CD14-positive monocyte (primary cell): ENCODE results near the gene ESPNL. TPM values are rescaled to one million over a fixed set of nuclear protein-coding genes. Genes with fewer than 3 reads are reported as not detected.
A peak's percentile ranks its signal among the peaks of the same experiment; 100 is the strongest.

Experiments
- DNase-seq, 3 donors: peaks; one replicate each; pipeline ENCODE4 v3.0.0-alpha.2; 2011 to 2022
- H2AFZ ChIP-seq: 2 replicates; pipeline ENCODE4 v1.6.0; 2012; ENCODE audit warnings: mild to moderate bottlenecking, low read depth, low read length, inconsistent platforms; ENCODE audit not compliant: insufficient read depth, poor library complexity, severe bottlenecking
- H3K27ac ChIP-seq, 2 donors: 1 replicate in 1 of 2; 2 replicates in 1 of 2; pipeline ENCODE4 v1.5.1; 2012 to 2013; ENCODE audit warnings: low read length in 2 of 2, control low read depth in 1 of 2, inconsistent platforms in 1 of 2, low read depth in 1 of 2, mild to moderate bottlenecking in 1 of 2
- H3K27me3 ChIP-seq, 2 donors: one replicate each; pipeline versions ENCODE4 v1.6.0 to v1.6.1; 2011 to 2013; ENCODE audit warnings: low read length in 2 of 2; ENCODE audit not compliant: control insufficient read depth in 2 of 2, insufficient read depth in 2 of 2
- H3K36me3 ChIP-seq, 2 donors: replicated peaks in 1 of 2; 1 replicate in 1 of 2; 2 replicates in 1 of 2; pipeline versions ENCODE4 v1.5.1 to v1.6.1; 2012 to 2013; ENCODE audit warnings: low read length in 2 of 2, control low read depth in 1 of 2, inconsistent platforms in 1 of 2, mild to moderate bottlenecking in 1 of 2; ENCODE audit not compliant: insufficient read depth in 2 of 2, control insufficient read depth in 1 of 2
- H3K4me1 ChIP-seq, 2 donors: 1 replicate in 1 of 2; 2 replicates in 1 of 2; pipeline versions ENCODE4 v1.5.1 to v1.6.1; 2012 to 2013; ENCODE audit warnings: low read length in 2 of 2, control low read depth in 1 of 2, inconsistent platforms in 1 of 2, mild to moderate bottlenecking in 1 of 2, moderate library complexity in 1 of 2; ENCODE audit not compliant: insufficient read depth in 2 of 2, control insufficient read depth in 1 of 2
- H3K4me2 ChIP-seq: replicated peaks from 2 replicates; pipeline ENCODE3; 2012; ENCODE audit warnings: low read length, moderate library complexity, mild to moderate bottlenecking; ENCODE audit not compliant: poor library complexity, severe bottlenecking; ENCODE audit errors: extremely low read depth
- H3K4me3 ChIP-seq, 3 experiments: fragments of 200-600 bp in 1 of 3; sonication (generic) in 1 of 3; replicated peaks in 1 of 3; 1 replicate in 2 of 3; 2 replicates in 1 of 3; pipeline ENCODE4 v1.5.1; 2011 to 2013; ENCODE audit warnings: low read length in 3 of 3, mild to moderate bottlenecking in 3 of 3, control low read depth in 2 of 3, low read depth in 2 of 3, inconsistent platforms in 1 of 3, moderate library complexity in 1 of 3
- H3K79me2 ChIP-seq: 2 replicates; pipeline ENCODE4 v1.6.0; 2012; ENCODE audit warnings: mild to moderate bottlenecking, control low read depth, inconsistent platforms, low read length, moderate library complexity; ENCODE audit not compliant: insufficient read depth
- H3K9ac ChIP-seq: 2 replicates; pipeline ENCODE4 v1.6.0; 2017; ENCODE audit warnings: low read length, mild to moderate bottlenecking; ENCODE audit not compliant: insufficient read depth, poor library complexity, severe bottlenecking
- H3K9me3 ChIP-seq, 2 donors: replicated peaks in 1 of 2; 1 replicate in 1 of 2; 2 replicates in 1 of 2; pipeline versions ENCODE4 v1.5.1 to v1.6.1; 2012 to 2013; ENCODE audit warnings: low read length in 2 of 2, control low read depth in 1 of 2; ENCODE audit not compliant: control insufficient read depth in 1 of 2, insufficient read depth in 1 of 2
- H4K20me1 ChIP-seq: 2 replicates; pipeline ENCODE4 v1.6.0; 2012; ENCODE audit warnings: mild to moderate bottlenecking, low read length, control low read depth, moderate library complexity; ENCODE audit not compliant: insufficient read depth
- H3K27ac Mint-ChIP-seq, 7 donors: one replicate each; pipeline ENCODE4 v1.8.0; 2020; ENCODE audit warnings: mild to moderate bottlenecking in 7 of 7, mixed read lengths in 7 of 7, moderate library complexity in 6 of 7, inconsistent platforms in 2 of 7
- H3K27me3 Mint-ChIP-seq, 3 donors: one replicate each; pipeline ENCODE4 v1.8.0; 2021 to 2022; ENCODE audit warnings: low read depth in 3 of 3, mild to moderate bottlenecking in 3 of 3, mixed read lengths in 3 of 3, moderate library complexity in 3 of 3, inconsistent platforms in 1 of 3
- H3K36me3 Mint-ChIP-seq, 2 donors: one replicate each; pipeline ENCODE4 v1.8.0; 2020; ENCODE audit warnings: mixed read lengths in 2 of 2, inconsistent platforms in 1 of 2, mild to moderate bottlenecking in 1 of 2
- H3K4me1 Mint-ChIP-seq: one replicate; pipeline ENCODE4 v1.8.0; 2020; ENCODE audit warnings: mild to moderate bottlenecking, mixed read lengths
- H3K4me3 Mint-ChIP-seq, 2 donors: one replicate each; pipeline ENCODE4 v1.8.0; 2020; ENCODE audit warnings: mild to moderate bottlenecking in 2 of 2, mixed read lengths in 2 of 2, moderate library complexity in 1 of 2
- H3K9me3 Mint-ChIP-seq, 7 donors: one replicate each; pipeline ENCODE4 v1.8.0; 2020 to 2022; ENCODE audit warnings: mixed read lengths in 7 of 7, mild to moderate bottlenecking in 6 of 7, moderate library complexity in 6 of 7, inconsistent platforms in 2 of 7
- WGBS: methylation state at CpG from one replicate; pipeline ENCODE4 v1.1.5; 2013; ENCODE audit warnings: missing lambda C conversion rate; ENCODE audit not compliant: insufficient coverage; 5-methylcytosine and 5-hydroxymethylcytosine counted together
- intact Hi-C, 2 donors: fragments of 100-400 bp; cut with micrococcal nuclease; formaldehyde crosslinking; loops; one replicate each; pipeline versions ENCODE4 v1.15.0 to v1.15.1; 2023
- polyA plus RNA-seq, 3 donors: library from polyadenylated mRNA; depleted of rRNA in 1 of 3; unstranded in 2 of 3; stranded (reverse) in 1 of 3; fragments of 300-500 nt in 2 of 3; fragments of >200 nt in 1 of 3; fragmentation: Illumina TruSeq in 2 of 3; gene quantifications; 1 replicate in 2 of 3; 2 replicates in 1 of 3; pipeline ENCODE4 v1.2.3, GENCODE V29; 2012 to 2021
- TF ChIP-seq, protein P1 (sequence below): fragments of 200-600 bp; IDR thresholded peaks from one replicate; pipeline ENCODE4 v1.8.0; 2022; ENCODE audit warnings: antibody characterized with exemption, mild to moderate bottlenecking

ESPNL gene
- polyA plus RNA-seq, 3 donors, result not detected

- Mint-ChIP-seq H3K4me3 (no peak overlapping the region), H3K36me3 (no peaks in the 10 kb centered on the region), H3K27ac (peak overlapping the region in 6 of 7 donors; percentile 59 to 87 (median 76)), H3K27me3 (peaks cover 2 to 5% (median 2%) of the 10 kb centered on the region in 3 donors), H3K4me1 (peaks cover 55% of the 10 kb centered on the region), H3K9me3 (no peaks in the 10 kb centered on the region)
- TF ChIP-seq, protein P1, sequence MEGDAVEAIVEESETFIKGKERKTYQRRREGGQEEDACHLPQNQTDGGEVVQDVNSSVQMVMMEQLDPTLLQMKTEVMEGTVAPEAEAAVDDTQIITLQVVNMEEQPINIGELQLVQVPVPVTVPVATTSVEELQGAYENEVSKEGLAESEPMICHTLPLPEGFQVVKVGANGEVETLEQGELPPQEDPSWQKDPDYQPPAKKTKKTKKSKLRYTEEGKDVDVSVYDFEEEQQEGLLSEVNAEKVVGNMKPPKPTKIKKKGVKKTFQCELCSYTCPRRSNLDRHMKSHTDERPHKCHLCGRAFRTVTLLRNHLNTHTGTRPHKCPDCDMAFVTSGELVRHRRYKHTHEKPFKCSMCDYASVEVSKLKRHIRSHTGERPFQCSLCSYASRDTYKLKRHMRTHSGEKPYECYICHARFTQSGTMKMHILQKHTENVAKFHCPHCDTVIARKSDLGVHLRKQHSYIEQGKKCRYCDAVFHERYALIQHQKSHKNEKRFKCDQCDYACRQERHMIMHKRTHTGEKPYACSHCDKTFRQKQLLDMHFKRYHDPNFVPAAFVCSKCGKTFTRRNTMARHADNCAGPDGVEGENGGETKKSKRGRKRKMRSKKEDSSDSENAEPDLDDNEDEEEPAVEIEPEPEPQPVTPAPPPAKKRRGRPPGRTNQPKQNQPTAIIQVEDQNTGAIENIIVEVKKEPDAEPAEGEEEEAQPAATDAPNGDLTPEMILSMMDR, result no peak
- Histone ChIP-seq H4K20me1 (no peaks in the 10 kb centered on the region), H3K4me2 (no peak overlapping the region), H3K36me3 (no peaks in the 10 kb centered on the region), H2AFZ (peak overlapping the region; percentile 21), H3K9ac (no peak overlapping the region), H3K4me1 (peaks cover 42 to 55% of the 10 kb centered on the region in 2 donors), H3K4me3 (no peak overlapping the region), H3K27ac (peak overlapping the region in 1 of 2 donors; percentile 61), H3K79me2 (no peaks in the 10 kb centered on the region), H3K27me3 (no peaks in the 10 kb centered on the region), H3K9me3 (no peaks in the 10 kb centered on the region)
- no peak for DNase-seq
- 100% methylated on average over 9 of the region's 13 CpGs for WGBS
- intact Hi-C loops, result no loop called here
These were observed 37.7 kb downstream of the ESPNL start for GRCh38 chr2:238137885-238138284.

DNA sequence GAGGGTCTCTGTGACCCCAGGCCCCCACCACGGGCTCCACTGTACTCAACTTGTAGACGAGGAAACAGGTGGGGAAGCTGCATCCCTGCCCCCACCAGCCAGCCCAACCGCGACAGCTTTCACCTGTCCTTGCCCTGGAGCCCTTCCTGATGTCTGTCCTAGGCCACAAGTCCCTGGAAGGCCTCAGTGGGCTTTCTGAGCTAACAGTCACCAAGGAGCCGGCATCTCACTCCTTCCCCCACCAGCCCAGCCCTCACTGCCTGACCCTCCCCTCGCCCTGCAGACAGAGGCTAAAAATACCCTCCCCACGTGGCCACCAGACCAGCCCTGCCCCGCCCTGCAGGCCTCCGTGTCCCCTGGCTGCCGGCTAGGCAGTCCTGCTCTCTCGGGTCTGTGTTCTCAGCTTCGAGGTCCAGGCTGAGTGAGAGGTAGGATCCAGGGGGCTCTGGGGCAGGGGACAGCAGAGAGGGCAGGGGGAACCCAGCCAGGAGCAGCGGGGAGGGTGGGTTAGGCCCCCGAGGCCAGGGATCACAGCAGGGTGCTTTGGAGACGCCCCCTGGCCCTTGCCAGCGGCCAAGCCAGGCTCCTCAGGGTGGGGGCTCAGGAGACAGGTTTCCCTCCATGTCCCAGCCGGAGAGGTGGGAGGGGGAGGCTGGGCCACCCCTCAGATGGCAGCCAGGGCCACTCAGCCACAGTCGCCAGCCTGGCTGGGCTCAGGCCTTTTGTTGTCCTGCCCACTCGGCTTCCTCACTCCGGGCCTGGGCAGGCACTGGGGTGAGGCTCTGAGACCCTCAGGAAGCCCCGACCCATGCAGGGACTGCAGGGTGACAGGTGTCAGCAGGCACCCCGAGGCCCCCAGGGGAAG lies 38.4 kb downstream of the ESPNL start, which contains the start of gene KLHL30:
KLHL30 (plus strand) TSS at position 338 of the 865 bp plus-strand sequence. CDS start 2,087 bp downstream, outside the sequence.
- intact Hi-C loops, result no loop called here
- Mint-ChIP-seq H3K4me1 (peaks cover 51% of the 10 kb centered on the region), H3K27me3 (peaks cover 0 to 5% (median 2%) of the 10 kb centered on the region in 3 donors), H3K27ac (peak within 1 kb of the TSS in 6 of 7 donors; percentile 59 to 87 (median 76)), H3K4me3 (no peak within 1 kb of the TSS), H3K9me3 (no peaks in the 10 kb centered on the region), H3K36me3 (no peaks in the 10 kb centered on the region)
- no peaks in the 10 kb centered on the region for H3K27me3 ChIP-seq
- no peak within 1 kb of the TSS for H3K4me3 ChIP-seq
- H3K36me3 ChIP-seq, result no peaks in the 10 kb centered on the region
- H2AFZ ChIP-seq, result peak within 1 kb of the TSS; percentile 21
- peaks cover 42 to 55% of the 10 kb centered on the region in 2 donors for H3K4me1 ChIP-seq
- H4K20me1 ChIP-seq, result no peaks in the 10 kb centered on the region
- H3K27ac ChIP-seq, result peak within 1 kb of the TSS in 1 of 2 donors; percentile 61
- no peak within 1 kb of the TSS for H3K4me2 ChIP-seq
- H3K9ac ChIP-seq, result no peak within 1 kb of the TSS
- no peaks in the 10 kb centered on the region for H3K9me3 ChIP-seq
- no peaks in the 10 kb centered on the region for H3K79me2 ChIP-seq
- TF ChIP-seq, protein P1, result no peak
- 65% methylated on average over 20 of the region's 22 CpGs for WGBS
- DNase-seq, result no peak
